Measurements from ENCODE around the gene SERPINB10. TPM values are rescaled to one million over a fixed set of nuclear protein-coding genes. Genes with fewer than 3 reads are reported as not detected.

Gene SERPINB10
- total RNA-seq, 1 donor from 2014 or later: not detected

GRCh38 chr18:63892566-63892965 is 15.2 kb upstream of the SERPINB10 start:
- H3K36me3 Mint-ChIP-seq (ENCODE audit: low read depth): no peaks in the 10 kb centered on the region
- no peak overlapping the region for H3K27ac Mint-ChIP-seq (ENCODE audit: unreplicated experiment)
- no peaks in the 10 kb centered on the region for H3K27me3 Mint-ChIP-seq (ENCODE audit: low read depth)
- no peaks in the 10 kb centered on the region for H3K9me3 Mint-ChIP-seq
- no peak for TF ChIP-seq CTCF (conservative IDR thresholded peaks at IDR 0.05)
- DNase-seq (ENCODE audit: low read depth, low spot score): no peak
- no peaks in the 10 kb centered on the region for H3K4me1 Mint-ChIP-seq
- no peak overlapping the region for H3K4me3 Mint-ChIP-seq

GRCh38 chr18:63894106-63894772 is 13.5 kb upstream of the SERPINB10 start:
- Mint-ChIP-seq H3K4me1 (no peaks in the 10 kb centered on the region), H3K27ac (ENCODE audit: unreplicated experiment) (no peak overlapping the region), H3K9me3 (no peaks in the 10 kb centered on the region), H3K4me3 (no peak overlapping the region), H3K27me3 (ENCODE audit: low read depth) (no peaks in the 10 kb centered on the region), H3K36me3 (ENCODE audit: low read depth) (no peaks in the 10 kb centered on the region)
- no peak for TF ChIP-seq CTCF (conservative IDR thresholded peaks at IDR 0.05)
- no peak for DNase-seq (ENCODE audit: low read depth, low spot score)

GRCh38 chr18:63895190-63895589 is 12.6 kb upstream of the SERPINB10 start:
- no peaks in the 10 kb centered on the region for H3K27me3 Mint-ChIP-seq (ENCODE audit: low read depth)
- no peaks in the 10 kb centered on the region for H3K9me3 Mint-ChIP-seq
- TF ChIP-seq CTCF (conservative IDR thresholded peaks at IDR 0.05): no peak
- no peak overlapping the region for H3K4me3 Mint-ChIP-seq
- H3K4me1 Mint-ChIP-seq: no peaks in the 10 kb centered on the region
- H3K36me3 Mint-ChIP-seq (ENCODE audit: low read depth): no peaks in the 10 kb centered on the region
- no peak overlapping the region for H3K27ac Mint-ChIP-seq (ENCODE audit: unreplicated experiment)
- DNase-seq (ENCODE audit: low read depth, low spot score): no peak

GRCh38 chr18:63897072-63897471 is 10.7 kb upstream of the SERPINB10 start:
- DNase-seq (ENCODE audit: low read depth, low spot score): no peak
- Mint-ChIP-seq H3K36me3 (ENCODE audit: low read depth) (no peaks in the 10 kb centered on the region), H3K27me3 (ENCODE audit: low read depth) (no peaks in the 10 kb centered on the region), H3K4me3 (no peak overlapping the region), H3K9me3 (no peaks in the 10 kb centered on the region), H3K27ac (ENCODE audit: unreplicated experiment) (no peak overlapping the region), H3K4me1 (no peaks in the 10 kb centered on the region)
- no peak for TF ChIP-seq CTCF (conservative IDR thresholded peaks at IDR 0.05)

- no peaks in the 10 kb centered on the region for H3K27me3 Mint-ChIP-seq (ENCODE audit: low read depth)
These were observed 8.6 kb upstream of the SERPINB10 start for GRCh38 chr18:63899206-63899605.

More at GRCh38 chr18:63899206-63899605, 8.6 kb upstream of the SERPINB10 start:
- DNase-seq (ENCODE audit: low read depth, low spot score): no peak
- H3K9me3 Mint-ChIP-seq: no peaks in the 10 kb centered on the region
- H3K36me3 Mint-ChIP-seq (ENCODE audit: low read depth): no peaks in the 10 kb centered on the region
- no peak overlapping the region for H3K27ac Mint-ChIP-seq (ENCODE audit: unreplicated experiment)
- TF ChIP-seq CTCF (conservative IDR thresholded peaks at IDR 0.05): no peak
- H3K4me3 Mint-ChIP-seq: no peak overlapping the region
- no peaks in the 10 kb centered on the region for H3K4me1 Mint-ChIP-seq

Data from neural crest cell (in vitro differentiated cells).